D721Med (cell line): Measurements from ENCODE around the gene KCNK5.

ENCODE experiments used
- DNase-seq: peaks from one replicate; pipeline ENCODE4 v3.0.0; 2011; ENCODE audit warnings: low spot score; ENCODE audit not compliant: insufficient read length
- FAIRE-seq: peaks from 2 replicates; lab custom pipeline; 2011; peaks lifted over from hg19 to GRCh38; lab: Jason Lieb, UNC
- TF ChIP-seq, protein P1 (sequence below): IDR thresholded peaks from 2 replicates; pipeline ENCODE4 v1.5.1; 2012; ENCODE audit warnings: mild to moderate bottlenecking, control low read depth; ENCODE audit not compliant: insufficient read depth; ENCODE audit errors: missing control alignments

Gene KCNK5

GRCh38 chr6:39210450-39210849 lies 18.8 kb downstream of the KCNK5 start:
- DNase-seq: no peak
- no peak for FAIRE-seq
- TF ChIP-seq, protein P1, sequence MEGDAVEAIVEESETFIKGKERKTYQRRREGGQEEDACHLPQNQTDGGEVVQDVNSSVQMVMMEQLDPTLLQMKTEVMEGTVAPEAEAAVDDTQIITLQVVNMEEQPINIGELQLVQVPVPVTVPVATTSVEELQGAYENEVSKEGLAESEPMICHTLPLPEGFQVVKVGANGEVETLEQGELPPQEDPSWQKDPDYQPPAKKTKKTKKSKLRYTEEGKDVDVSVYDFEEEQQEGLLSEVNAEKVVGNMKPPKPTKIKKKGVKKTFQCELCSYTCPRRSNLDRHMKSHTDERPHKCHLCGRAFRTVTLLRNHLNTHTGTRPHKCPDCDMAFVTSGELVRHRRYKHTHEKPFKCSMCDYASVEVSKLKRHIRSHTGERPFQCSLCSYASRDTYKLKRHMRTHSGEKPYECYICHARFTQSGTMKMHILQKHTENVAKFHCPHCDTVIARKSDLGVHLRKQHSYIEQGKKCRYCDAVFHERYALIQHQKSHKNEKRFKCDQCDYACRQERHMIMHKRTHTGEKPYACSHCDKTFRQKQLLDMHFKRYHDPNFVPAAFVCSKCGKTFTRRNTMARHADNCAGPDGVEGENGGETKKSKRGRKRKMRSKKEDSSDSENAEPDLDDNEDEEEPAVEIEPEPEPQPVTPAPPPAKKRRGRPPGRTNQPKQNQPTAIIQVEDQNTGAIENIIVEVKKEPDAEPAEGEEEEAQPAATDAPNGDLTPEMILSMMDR: no peak

DNA sequence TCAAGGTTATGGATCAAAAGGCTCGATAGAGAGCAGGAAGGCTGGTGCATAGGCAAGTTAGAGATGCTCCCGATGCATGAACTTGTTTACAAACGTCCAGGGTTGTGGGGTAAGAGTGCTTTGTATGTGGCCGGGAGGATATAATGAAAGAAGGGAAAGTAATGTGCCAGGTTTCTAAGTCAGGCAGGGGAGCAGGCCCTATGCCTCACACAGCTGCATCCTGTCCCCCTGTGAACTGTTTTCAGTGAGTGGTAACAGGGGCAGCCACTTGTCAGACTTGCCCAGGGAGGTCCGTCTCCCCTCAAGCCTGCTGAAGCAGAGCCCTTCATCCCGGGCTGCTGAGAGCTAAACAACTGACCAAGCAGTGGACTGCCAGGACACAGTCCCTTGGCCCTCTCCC lies 19.4 kb downstream of the KCNK5 start:
- DNase-seq (no peak), FAIRE-seq (no peak)
- TF ChIP-seq, protein P1: no peak

- no peak for DNase-seq
- FAIRE-seq: no peak
- TF ChIP-seq, protein P1: no peak
Measured at GRCh38 chr6:39209360-39209811, 19.9 kb downstream of the KCNK5 start.

DNA sequence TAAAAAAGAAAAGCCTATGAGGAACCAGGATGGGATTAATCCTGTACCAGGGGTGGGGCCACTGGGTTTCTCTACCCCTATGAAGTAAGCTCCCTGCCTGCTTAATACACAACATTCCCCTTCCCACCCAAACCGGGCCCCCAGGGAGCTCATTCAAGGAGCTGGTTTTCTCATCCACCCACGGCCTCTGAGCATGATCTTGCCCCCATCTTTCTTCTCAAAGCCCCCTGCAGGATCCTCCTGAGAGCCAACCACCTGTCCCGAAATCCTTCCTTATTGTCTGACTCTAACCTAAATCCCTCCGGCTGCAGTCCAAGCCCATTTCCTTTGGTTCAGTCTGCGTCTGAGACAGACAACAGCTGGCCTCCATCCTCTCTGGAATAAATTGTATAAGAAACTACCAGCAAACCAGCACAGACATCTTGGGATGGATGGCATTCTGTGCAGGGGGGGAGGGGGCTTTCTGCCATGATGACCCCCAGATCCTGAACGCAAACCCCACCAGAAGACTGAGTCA lies 21.0 kb downstream of the KCNK5 start:
- no peak for FAIRE-seq
- peak; percentile 78 for DNase-seq
- TF ChIP-seq, protein P1: no peak

GRCh38 chr6:39207416-39208222 lies 21.7 kb downstream of the KCNK5 start:
- TF ChIP-seq, protein P1: no peak
- FAIRE-seq: no peak
- no peak for DNase-seq

- DNase-seq (no peak), FAIRE-seq (no peak)
Measured at GRCh38 chr6:39206250-39206721, 23.0 kb downstream of the KCNK5 start.

More at GRCh38 chr6:39206250-39206721, 23.0 kb downstream of the KCNK5 start:
- TF ChIP-seq, protein P1: no peak
